Femur (tissue), 1 donor: ENCODE data around the gene CADM2.
"Not testable (repeated sequence)": the region's sequence is repeated elsewhere in the genome, so short reads cannot be mapped to it uniquely, and the experiment has no call there.

Experiments used
- DNase-seq: peaks from one replicate; pipeline ENCODE4 v3.0.0-alpha.2; 2017

Gene CADM2

DNA sequence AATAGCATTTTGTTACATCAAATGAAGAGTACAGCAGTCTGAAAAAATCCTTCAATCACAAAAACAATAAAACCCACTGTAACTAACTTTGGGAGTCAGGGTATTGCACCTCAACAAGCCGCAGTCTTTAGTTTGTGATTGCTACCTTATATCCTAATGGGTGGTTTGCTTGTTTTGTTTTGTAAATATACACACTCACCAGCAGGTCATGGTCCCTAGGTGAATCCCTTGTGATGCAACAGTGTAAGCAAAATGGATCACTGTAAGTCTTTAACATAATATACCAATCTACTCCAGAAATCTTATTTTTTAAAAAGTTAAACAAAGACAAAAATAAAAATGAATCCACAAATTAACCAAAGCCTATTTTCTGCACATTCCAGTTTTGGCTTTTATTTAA is 749.5 kb downstream of the CADM2 start:
- DNase-seq: not testable (repeated sequence)

DNA sequence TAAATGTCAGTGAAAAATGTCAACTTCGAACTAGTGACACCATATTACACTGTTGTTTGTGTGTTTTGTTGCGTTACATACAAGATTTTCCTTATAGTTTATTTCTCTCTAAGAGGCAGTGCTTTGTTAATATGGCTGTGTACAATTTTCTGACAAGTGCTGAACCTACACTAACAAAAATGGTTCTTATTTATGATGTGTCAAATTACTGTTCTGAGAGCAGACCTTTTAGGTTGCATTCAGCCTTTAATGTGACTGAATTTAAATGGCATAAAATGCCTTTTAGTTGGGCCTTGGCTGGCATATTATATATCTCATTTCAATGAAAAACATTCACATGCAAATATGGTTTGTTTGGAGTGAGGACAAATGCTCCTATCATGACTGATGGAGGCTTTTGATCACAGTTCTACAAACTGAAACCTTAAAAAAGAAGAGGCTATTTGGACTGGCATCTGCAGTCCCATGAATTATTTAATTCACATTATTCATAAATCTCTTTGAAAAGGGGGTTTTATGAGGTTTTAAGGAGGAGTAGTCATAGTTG is 750.6 kb downstream of the CADM2 start:
- DNase-seq: no peak

DNA sequence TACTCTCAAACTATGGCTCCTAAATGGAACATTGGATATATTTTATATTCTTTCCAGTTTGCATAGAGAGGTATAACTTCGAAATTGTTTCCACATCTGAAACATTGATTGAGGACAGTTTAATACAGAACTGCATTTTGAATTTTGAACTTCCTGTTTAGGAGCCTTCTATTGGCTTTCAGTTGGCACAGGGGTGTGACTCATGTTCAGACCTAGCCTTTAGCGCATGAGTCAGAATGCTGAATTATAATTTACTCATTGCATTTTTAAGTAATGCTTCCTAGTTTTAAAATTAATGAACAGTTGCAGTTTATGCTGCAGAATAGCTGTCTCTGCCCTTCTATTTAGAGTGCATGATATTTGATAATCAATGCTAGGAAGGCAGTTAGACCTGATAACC is 751.7 kb downstream of the CADM2 start:
- no peak for DNase-seq

DNA sequence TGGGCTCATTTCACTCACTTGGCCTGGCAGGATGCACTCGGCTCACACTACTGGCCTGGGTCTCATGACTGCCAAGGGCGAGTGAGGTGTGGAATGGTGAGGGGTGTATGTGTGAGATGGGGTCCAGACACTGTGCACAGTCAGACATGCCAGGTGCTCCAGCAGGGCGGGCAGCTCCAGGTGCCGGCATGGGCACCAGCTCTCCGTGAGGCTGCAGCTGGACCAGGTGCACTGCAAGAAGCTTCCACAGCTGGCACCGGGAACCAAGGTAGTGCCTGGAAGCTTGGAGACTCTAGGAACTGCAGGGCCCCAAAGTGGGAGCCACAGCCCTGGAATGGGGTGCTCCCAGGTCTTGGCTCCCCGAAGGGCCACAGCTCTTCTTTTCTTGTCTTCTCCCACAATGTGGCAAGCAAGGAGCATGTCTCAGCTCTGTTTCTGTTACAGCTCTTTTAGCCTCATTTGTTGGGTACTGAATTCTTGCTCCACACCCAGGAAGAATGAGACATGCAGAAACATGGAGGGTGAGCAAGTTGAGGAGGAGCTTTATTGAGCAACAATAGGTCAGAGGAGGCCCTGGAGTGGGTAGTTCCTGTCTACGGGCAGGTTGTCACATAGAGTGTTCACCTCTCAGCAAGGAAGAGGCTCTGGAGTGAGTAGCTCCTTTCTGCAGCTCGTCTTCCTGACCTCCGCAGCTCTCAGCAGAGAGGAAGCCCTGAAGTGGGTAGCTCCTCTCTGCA is 762.8 kb downstream of the CADM2 start:
- no peak for DNase-seq

DNA sequence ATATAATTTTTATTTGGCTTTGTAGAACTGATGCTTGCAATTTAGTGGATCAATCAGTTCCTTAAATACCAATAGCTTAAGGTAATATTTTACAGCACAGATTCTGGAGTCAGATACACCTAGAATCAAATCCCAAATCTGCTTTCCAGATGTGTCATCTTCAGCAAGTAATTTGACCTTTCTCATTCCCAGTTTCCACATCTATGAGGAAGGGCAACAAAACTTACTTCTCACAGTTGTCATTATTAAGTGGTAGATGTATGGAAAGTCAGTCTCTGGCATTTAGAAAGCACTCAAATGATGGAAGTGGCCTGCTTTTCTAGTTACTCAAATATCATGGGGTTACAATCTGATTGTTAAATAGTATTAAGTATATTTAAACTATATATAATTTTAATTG is 767.0 kb downstream of the CADM2 start:
- no peak for DNase-seq

DNA sequence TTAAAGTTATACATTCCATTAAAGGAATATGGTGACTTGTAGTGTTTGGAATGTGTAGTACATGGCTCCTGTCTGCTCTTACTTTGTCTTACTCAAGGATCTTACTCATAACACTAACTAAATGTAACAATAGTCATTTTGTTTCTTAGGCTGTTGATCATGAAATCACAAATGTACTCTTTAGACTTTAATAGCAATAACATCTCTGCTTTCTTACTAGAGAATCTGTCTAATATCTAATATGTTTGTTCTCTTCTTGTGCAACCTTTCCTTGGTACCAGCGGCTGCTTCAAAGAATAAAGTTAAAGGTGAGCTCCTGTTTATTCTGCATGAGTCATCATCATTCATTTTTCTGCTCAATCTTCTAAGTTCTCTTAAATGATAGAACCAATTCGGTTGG is 767.5 kb downstream of the CADM2 start:
- no peak for DNase-seq

DNA sequence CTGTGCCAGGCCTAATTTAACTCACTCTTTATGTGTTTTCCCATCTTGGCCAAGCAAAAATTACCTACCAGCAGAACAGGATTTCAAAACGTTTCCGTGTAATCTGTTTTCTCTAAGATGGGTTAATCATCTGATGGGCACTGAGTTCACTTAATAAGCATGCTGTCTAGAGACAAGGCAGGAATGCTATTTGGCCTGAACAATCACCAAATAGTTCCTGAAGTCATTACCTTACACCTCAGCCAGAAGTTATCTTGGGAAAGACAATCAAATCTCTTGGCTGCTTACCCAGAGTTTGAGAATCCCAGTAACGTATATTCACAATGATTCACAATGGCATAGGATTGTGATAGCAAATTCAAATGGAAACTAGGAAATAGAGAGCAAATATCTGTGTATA is 779.1 kb downstream of the CADM2 start:
- DNase-seq: no peak

DNA sequence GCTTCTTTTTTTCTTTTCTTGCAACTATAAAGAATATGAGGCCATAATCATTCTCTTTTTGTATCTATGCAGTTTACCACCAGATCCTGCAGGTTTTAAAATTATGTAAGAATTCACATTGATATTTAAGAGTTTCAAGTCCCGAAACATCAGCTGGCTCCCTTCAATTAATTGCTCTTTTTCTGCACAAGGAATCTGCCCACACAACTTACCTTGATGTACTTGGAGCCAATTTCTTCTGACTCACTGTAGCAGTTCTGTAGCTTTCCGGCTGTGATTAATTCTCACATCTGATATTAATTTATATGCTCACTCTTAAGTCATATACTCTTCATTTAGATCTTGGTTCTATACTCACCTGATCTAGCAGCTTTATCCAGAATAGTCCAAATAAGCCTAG is 781.8 kb downstream of the CADM2 start:
- no peak for DNase-seq

DNA sequence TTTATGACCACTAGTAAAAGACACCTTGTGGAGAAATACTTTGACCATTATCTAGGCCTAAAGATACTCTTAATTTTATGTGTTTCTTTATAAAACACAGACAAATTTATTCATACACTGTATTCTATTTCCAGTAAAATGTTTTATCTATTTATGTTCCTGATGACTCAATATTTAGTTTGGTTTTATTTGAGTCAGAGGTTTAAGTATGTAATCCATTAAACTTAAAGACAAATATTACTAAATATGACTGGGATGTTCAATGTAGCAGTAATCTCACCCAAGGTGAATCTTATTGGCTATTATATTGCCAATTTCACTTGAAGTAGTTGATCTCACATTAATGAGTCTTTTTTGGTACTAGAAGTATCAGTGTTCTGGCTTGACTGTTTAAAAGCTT is 799.7 kb downstream of the CADM2 start:
- no peak for DNase-seq

DNA sequence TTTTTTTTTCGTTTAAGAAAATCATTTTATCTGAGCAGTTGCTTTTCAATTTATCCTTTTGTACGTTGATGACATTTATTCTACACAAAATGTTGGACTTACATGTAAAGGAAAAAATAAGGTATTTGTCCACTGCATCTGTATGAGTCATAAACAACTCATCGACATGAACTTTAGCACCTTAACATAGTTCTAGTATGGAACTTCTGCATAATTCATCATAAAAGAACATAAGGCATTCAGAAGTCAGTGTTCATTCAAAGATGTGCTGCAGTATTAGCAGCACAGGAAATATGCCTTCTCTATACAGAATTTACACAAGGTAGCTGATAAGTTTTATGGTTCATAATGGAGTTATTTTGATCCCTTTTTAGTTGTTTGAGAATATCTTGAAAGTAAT is 801.6 kb downstream of the CADM2 start:
- no peak for DNase-seq

DNA sequence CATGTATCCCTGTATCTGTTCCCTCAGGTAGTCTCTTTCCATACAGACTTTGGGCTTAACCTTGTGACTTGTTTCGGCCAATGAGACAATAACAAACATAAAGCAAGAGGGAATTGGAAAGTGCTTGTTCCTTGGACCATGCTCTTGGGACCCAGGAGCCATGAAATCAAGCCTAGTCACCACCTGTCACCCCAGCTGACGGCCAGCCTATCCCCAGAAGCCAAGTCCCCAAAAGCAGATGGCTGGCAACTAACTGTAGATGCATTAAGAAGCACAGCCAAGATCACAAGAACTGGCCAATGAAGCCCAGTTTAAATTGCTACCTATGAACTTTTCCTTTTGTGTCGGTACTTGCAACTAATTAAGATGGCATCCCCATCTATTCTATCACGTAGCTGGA is 822.0 kb downstream of the CADM2 start:
- DNase-seq: no peak

DNA sequence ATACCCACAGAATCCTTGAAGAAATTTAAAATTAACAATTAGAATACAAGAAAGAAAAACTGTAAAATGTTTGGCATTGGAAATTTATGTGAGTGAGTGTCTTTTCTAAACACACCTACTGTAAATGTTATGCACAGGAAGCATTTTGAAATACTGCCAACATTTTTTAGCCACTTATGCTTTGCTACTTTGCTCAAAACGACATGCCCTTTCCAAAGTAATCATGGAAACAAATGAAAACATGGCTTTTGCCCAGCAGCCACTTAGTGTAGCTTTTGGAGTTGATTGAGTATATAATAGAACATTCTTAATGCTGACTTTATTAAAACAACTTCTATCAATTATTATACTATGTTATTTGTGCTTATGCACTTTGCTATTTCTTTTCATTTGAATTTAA is 823.0 kb downstream of the CADM2 start:
- DNase-seq: no peak

DNA sequence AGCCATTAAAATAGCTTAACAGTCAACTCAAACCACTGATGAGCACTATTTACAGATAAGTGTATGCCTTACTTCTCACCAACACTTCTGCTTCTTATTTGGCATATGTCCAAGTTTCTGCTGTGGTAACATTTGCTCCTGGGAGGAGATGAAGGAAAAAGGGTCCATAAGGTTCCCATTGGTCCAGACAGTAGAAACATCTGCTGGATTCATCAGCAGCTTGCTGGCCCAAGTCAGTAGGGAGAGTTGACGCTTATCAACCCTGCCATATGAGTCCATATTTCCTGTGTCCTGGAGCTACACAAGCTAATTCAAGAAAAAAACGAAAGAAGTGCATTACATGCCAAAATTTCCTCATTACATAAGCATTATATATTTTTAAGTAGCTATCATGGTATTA is 824.5 kb downstream of the CADM2 start:
- DNase-seq: no peak

DNA sequence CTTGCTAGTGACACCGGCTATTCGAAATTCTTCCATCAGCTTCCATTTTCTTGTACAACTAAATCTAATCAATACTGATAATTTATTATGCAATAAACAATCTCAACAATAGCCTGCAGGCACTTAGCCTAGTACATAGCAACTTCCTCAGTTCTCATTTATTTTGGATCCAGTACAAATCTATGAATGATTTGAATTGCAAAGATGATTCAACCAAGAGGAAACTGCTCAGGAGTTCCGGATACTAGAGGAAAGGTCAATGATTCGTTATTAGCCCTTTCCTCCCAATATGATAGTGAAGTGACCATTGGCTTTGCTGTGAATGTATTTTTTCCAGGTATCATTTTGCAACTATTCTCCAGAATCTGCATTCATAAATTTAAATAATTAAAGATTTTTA is 827.0 kb downstream of the CADM2 start:
- no peak for DNase-seq

DNA sequence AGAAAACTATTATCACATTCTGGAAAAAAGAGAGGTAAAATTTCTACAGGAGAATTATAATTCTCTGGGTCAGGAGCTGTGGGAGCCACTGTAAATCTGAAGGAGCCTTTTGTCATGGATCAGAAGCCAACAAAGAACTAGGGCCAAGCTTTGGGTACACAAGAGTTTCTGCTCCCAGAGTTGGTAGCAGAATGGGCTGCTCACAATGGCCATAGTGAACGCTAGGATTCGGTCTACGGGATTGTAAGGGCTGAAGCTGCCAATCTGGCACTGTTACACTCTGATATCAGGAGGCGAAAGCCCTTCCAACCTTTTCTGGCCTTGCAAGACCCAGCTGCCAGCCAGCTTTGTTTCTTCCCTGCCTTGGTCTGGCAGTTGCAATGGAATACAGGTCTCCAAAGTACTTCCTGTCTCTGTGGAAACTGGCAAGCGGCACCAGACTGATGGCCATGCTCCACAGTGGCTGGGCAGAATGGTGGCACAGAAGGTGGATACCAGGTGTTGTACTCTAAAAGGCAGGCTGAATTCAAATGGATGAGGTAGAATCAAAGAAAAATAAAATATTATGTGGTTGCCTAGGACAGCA is 831.7 kb downstream of the CADM2 start:
- DNase-seq: peak; percentile 21

DNA sequence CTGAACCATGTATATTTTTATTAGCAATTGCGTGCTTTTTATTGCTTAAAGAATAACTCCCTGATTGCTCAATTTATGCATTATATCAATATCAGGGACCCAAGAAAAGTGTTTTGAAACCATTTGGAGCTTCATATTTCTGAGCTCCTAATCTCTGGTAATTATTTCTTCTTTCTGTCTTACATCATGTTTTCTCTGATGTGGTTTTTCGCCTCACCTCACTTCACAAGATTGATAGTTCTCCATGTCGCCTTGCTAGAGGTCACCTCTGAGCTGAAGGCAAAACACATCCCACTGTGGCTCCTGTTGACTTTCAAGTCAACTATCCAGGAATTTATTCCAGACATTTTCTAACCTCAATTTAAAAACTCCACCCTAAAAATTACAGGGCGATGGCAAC is 837.4 kb downstream of the CADM2 start:
- no peak for DNase-seq

DNA sequence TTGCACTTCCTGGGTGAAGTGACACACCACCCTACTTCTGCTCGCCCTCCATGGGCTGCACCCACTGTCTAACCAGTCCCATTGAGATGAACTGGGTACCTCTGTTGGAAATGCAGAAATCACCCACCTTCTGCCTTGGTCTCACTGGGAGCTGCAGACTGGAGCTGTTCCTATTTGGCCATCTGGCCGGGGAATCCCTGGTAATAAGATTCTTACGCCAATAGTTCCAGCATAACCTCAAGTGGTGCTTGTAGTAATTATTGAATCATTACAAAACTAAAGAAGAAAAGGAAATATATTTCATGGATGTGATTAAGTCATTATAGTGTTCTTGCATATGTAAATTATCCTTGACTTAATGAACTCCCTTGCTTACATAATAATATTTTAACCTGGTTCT is 841.9 kb downstream of the CADM2 start:
- no peak for DNase-seq

DNA sequence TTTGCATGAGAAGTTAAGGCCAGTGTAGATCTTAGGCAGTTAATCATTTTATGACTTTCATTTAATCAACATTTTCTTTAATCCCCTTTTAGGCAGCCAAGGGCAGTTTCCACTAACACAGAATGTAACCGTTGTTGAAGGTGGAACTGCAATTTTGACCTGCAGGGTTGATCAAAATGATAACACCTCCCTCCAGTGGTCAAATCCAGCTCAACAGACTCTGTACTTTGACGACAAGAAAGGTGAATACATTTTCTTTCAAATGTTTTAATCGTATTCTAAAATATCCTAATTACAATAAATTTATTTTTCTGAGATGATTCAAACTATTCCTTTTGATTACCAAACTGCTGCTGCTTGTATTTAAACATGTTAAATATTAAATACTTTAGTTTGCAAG is 843.2 kb downstream of the CADM2 start:
- DNase-seq: no peak

DNA sequence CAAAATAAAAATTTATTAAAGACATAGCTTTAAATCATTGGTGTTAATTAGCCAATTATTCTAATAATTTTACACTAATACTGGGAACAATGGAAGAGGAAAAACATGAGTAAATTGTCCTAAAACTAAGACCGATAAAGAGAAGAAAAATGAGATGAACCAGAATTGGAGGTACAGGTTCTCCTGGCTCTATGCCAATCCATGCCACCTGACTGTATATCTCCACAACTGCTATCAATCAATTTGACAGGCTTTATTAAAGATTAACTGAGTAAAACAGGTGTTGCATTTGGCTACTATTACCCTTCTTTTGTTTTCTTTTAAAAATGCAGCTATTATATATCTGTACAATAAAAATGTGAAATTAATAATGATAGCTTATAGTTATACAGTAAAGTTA is 850.0 kb downstream of the CADM2 start:
- DNase-seq: no peak

DNA sequence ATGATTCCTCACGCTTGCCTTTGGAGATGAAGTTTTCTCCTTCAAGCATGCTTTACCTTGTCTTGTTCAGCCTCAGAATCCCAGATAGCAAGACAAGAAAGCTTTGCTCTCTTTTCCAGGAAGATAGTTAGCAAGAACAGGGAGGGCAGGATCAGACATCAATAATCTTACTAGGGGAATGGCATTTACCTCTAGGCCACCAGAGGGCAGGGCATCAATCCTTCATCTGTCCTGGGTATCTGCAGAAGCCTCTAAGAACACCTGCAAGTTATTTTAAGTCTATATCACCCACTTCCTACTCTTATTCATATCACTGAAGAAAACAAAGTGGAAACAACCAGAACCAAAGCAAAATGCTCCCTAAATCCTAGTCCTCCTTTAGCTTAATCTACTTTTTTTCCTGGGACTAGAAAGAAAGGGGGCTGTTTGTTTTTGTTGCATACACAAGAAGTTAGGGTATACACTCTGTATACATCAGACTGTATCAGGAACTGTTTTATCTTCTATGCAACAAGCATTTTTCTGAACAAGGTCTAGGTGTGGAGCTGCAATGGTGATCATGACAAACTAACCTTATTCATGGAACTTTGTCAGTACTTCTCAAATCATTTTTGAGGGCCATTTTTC is 862.5 kb downstream of the CADM2 start:
- DNase-seq: no peak

DNA sequence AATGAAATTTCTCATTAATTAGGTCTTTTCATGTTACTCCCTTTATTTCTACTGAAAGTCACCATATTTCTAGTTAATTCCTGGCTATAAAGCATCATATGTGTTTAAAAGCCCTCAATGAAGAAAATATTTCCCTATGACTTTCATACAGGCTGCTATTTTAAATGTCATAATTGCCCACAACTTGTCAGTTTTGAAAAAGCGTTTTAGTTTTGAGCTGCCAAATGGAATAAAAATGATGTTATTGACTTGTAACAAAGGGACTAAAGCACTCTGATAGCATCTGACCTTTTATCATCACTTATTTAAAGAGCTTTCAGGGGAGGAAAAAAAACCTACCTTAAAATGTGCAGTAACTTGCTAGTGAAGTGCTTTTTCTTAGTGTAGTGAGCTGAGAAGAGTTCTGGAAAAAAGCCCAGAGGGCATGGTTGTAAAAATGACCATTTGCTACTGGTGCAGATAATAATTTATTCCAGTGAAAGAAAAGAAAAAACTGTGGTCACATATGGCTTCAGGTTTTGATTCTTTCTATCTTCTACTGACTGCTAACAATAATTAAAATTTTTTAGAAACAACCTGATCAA is 877.2 kb downstream of the CADM2 start:
- DNase-seq: no peak

DNA sequence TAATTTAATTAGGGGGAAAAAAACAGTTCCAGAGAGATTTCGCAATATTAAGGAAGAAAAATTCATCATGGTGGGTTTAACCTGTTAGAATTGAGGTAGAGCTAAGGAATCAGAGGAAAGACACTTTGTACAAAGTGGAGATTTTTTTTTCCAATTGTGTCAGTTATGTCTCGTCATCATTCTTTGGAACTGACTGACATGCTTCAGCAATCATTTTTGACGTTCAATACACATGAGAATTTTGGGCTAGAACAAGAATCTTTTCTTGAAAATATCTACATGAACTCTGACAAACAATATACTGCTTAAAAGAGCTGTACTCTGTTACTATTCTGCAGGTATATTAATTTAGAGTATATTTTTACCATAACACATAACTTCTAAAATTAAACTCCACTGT is 878.6 kb downstream of the CADM2 start:
- no peak for DNase-seq

DNA sequence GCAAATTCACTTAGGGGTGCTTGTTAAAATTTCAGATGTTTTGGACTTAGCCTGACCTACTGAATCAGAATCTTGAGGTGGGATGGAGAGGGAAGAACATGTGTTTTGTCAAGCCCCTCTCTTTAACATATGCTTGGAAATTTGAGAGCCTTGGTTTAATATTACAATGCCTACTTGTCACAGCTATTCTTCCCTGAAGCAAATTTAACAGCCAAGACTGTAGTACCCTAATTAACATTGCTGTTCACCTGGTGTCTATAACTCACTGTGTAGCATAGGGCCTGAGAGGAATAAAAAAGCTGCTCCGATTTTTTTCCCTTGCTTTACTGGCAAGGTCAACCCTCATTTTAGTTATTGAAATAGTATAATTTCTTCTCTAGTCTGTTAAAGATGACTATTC is 880.1 kb downstream of the CADM2 start:
- no peak for DNase-seq

DNA sequence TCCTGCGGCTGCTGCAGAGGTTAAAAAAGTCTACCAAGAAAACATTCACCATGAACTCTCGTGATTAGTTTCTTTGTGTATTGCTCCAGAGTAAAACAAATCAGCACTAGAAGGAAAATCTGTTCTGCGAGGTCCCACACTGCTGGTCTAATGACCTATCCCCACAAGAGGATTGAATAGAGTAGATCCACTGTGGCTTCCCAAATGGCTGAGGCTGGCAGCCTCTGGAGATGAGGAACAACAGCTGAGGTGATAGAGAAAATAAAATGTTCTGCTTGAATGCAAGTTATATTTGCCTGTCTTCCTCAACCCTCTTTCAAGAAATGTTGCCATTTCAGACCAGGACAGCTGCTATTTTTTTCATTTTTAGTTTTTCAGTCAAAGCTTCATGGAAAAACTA is 883.3 kb downstream of the CADM2 start:
- DNase-seq: no peak
